HEK293 (cell line): ENCODE measurements around the gene NUMB.
"Not testable (repeated sequence)": the region's sequence is repeated elsewhere in the genome, so short reads cannot be mapped to it uniquely, and the experiment has no call there.

Source experiments
- CTCF ChIA-PET: fragments of 350-600 bp; formaldehyde crosslinking; extraction: SDS; loops from one replicate; lab custom pipeline; 2021; ENCODE audit warnings: antibody characterized with exemption; lab: Yijun Ruan, JAX
- POLR2A ChIA-PET: fragments of 300-600 bp; formaldehyde crosslinking; extraction: SDS; loops from one replicate; lab custom pipeline; 2020; ENCODE audit warnings: antibody characterized with exemption, inconsistent platforms; lab: Yijun Ruan, JAX
- H3K27ac ChIP-seq: fragments of 200-500 bp; sonication (Bioruptor generic); 2 replicates; pipeline ENCODE4 v1.5.1; 2014; ENCODE audit warnings: low read depth, low read length, control low read depth, inconsistent platforms; ENCODE audit errors: extremely low read depth
- H3K36me3 ChIP-seq, 2 experiments: fragments of 200-500 bp in 1 of 2; sonication (Bioruptor generic) in 1 of 2; 1 replicate in 1 of 2; 2 replicates in 1 of 2; pipeline ENCODE4 v1.5.1; 2014 to 2017; ENCODE audit warnings: inconsistent platforms in 2 of 2, low read length in 2 of 2; ENCODE audit not compliant: control insufficient read depth in 2 of 2, insufficient read depth in 1 of 2
- H3K4me1 ChIP-seq: fragments of 200-500 bp; sonication (Bioruptor generic); 2 replicates; pipeline ENCODE4 v1.5.1; 2014; ENCODE audit warnings: mild to moderate bottlenecking, low read length, inconsistent platforms; ENCODE audit not compliant: control insufficient read depth, insufficient read depth
- H3K4me3 ChIP-seq: 2 replicates; pipeline ENCODE4 v1.5.1; 2011; ENCODE audit warnings: low read depth, mild to moderate bottlenecking, control low read depth, low read length, moderate library complexity
- H3K9me3 ChIP-seq: fragments of 200-500 bp; sonication (Bioruptor generic); 2 replicates; pipeline ENCODE4 v1.5.1; 2014; ENCODE audit warnings: low read depth, low read length, inconsistent platforms; ENCODE audit not compliant: control insufficient read depth, insufficient read depth
- KLF9 ChIP-seq: fragments of 450-650 bp; formaldehyde crosslinking; IDR thresholded peaks from 2 replicates; pipeline ENCODE4 v1.5.1; 2016; ENCODE audit warnings: missing biosample characterization, missing genetic modification characterization, low read depth
- PRDM10 ChIP-seq: fragments of 450-650 bp; formaldehyde crosslinking; IDR thresholded peaks from 2 replicates; pipeline ENCODE4 v1.5.1; 2016; ENCODE audit warnings: missing biosample characterization, missing genetic modification characterization
- REPIN1 ChIP-seq: fragments of 450-650 bp; formaldehyde crosslinking; IDR thresholded peaks from 2 replicates; pipeline ENCODE4 v1.5.1; 2017; ENCODE audit warnings: missing biosample characterization, missing genetic modification characterization, low read depth
- YY2 ChIP-seq: fragments of 450-650 bp; formaldehyde crosslinking; IDR thresholded peaks from 2 replicates; pipeline ENCODE4 v1.5.1; 2016; ENCODE audit warnings: missing biosample characterization, missing genetic modification characterization
- ZFP41 ChIP-seq: fragments of 450-650 bp; formaldehyde crosslinking; IDR thresholded peaks from 2 replicates; pipeline ENCODE4 v1.5.1; 2016; ENCODE audit warnings: missing biosample characterization, missing genetic modification characterization, borderline replicate concordance
- ZNF2 ChIP-seq: fragments of 450-650 bp; formaldehyde crosslinking; IDR thresholded peaks from 2 replicates; pipeline ENCODE4 v1.5.1; 2016; ENCODE audit warnings: missing biosample characterization, missing genetic modification characterization
- ZNF23 ChIP-seq: fragments of 450-650 bp; formaldehyde crosslinking; IDR thresholded peaks from 2 replicates; pipeline ENCODE4 v1.5.1; 2016; ENCODE audit warnings: missing biosample characterization, missing genetic modification characterization, borderline replicate concordance
- ZNF48 ChIP-seq: fragments of 450-650 bp; formaldehyde crosslinking; IDR thresholded peaks from 2 replicates; pipeline ENCODE4 v1.5.1; 2016; ENCODE audit warnings: missing biosample characterization, missing genetic modification characterization
- ZNF514 ChIP-seq: fragments of 450-650 bp; formaldehyde crosslinking; IDR thresholded peaks from 2 replicates; pipeline ENCODE4 v1.5.1; 2016; ENCODE audit warnings: missing biosample characterization, missing genetic modification characterization
- ZNF621 ChIP-seq: fragments of 450-650 bp; formaldehyde crosslinking; IDR thresholded peaks from 2 replicates; pipeline ENCODE4 v1.5.1; 2017; ENCODE audit warnings: missing biosample characterization, missing genetic modification characterization
- ZNF677 ChIP-seq: fragments of 450-650 bp; IDR thresholded peaks from 2 replicates; pipeline ENCODE4 v1.5.0; 2018; ENCODE audit warnings: missing biosample characterization, mild to moderate bottlenecking, missing genetic modification characterization, moderate library complexity
- ZNF837 ChIP-seq: fragments of 450-650 bp; formaldehyde crosslinking; IDR thresholded peaks from 2 replicates; pipeline ENCODE4 v1.5.1; 2016; ENCODE audit warnings: missing biosample characterization, missing genetic modification characterization
- ZSCAN5A ChIP-seq: fragments of 450-650 bp; formaldehyde crosslinking; IDR thresholded peaks from 2 replicates; pipeline ENCODE4 v1.5.1; 2016; ENCODE audit warnings: missing biosample characterization, missing genetic modification characterization
- TF ChIP-seq, protein P1 (sequence below): fragments of 450-650 bp; formaldehyde crosslinking; IDR thresholded peaks from 2 replicates; pipeline ENCODE4 v1.5.1; 2016; ENCODE audit warnings: missing biosample characterization, missing genetic modification characterization
- TF ChIP-seq, protein P2 (sequence below): fragments of 450-650 bp; formaldehyde crosslinking; IDR thresholded peaks from 2 replicates; pipeline ENCODE4 v1.5.1; 2017; ENCODE audit warnings: missing biosample characterization, mild to moderate bottlenecking, missing genetic modification characterization, moderate library complexity
- TF ChIP-seq, protein P3 (sequence below): fragments of 450-650 bp; formaldehyde crosslinking; IDR thresholded peaks from 2 replicates; pipeline ENCODE4 v1.5.1; 2016; ENCODE audit warnings: missing biosample characterization, missing genetic modification characterization

Gene NUMB

GRCh38 chr14:73392329-73393257, 65.8 kb downstream of the NUMB start (continued):
- TF ChIP-seq PRDM10 (tag by site-specific recombination) (no peak), ZNF48 (tag by site-specific recombination) (no peak), ZNF837 (tag by site-specific recombination) (no peak), YY2 (tag by site-specific recombination) (no peak), KLF9 (no peak), ZFP41 (no peak), ZNF23 (tag by site-specific recombination) (no peak), ZSCAN5A (tag by site-specific recombination) (no peak), ZNF677 (tag by site-specific recombination) (no peak)
- TF ChIP-seq, protein P1, sequence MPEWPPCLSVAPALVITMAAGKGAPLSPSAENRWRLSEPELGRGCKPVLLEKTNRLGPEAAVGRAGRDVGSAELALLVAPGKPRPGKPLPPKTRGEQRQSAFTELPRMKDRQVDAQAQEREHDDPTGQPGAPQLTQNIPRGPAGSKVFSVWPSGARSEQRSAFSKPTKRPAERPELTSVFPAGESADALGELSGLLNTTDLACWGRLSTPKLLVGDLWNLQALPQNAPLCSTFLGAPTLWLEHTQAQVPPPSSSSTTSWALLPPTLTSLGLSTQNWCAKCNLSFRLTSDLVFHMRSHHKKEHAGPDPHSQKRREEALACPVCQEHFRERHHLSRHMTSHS (tag by site-specific recombination), result no peak
- TF ChIP-seq, protein P2, sequence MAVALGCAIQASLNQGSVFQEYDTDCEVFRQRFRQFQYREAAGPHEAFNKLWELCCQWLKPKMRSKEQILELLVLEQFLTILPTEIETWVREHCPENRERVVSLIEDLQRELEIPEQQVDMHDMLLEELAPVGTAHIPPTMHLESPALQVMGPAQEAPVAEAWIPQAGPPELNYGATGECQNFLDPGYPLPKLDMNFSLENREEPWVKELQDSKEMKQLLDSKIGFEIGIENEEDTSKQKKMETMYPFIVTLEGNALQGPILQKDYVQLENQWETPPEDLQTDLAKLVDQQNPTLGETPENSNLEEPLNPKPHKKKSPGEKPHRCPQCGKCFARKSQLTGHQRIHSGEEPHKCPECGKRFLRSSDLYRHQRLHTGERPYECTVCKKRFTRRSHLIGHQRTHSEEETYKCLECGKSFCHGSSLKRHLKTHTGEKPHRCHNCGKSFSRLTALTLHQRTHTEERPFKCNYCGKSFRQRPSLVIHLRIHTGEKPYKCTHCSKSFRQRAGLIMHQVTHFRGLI (tag by site-specific recombination), result no peak

GRCh38 chr14:73387860-73388259, 70.5 kb downstream of the NUMB start:
- H3K27ac ChIP-seq, H3K36me3 ChIP-seq, POLR2A ChIA-PET, H3K4me3 ChIP-seq, H3K9me3 ChIP-seq, CTCF ChIA-PET: not testable (repeated sequence)
- peaks cover 12% of the 10 kb centered on the region; the same call in 1 of the 2 replicates for H3K4me1 ChIP-seq

DNA sequence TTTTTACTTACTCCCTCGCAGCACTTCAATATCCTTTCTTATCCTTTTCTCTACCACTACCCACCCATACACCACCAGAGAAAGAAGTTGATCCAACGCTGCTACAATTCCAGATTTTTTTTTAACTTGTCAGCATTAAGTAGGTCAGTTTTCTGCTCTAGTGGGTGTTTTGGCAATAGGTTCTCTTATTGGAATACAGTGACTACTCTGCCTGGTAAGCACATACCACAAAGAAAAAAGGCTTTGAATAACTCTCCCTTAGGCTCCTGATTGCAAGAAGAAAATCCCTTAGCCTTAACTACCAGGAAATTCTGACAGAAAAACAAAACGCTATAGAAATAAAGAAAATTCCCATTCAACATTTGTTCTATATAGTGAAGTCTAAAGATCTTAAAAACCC, 72.0 kb downstream of the NUMB start:
- H3K27ac ChIP-seq, result no peak overlapping the region
- no peaks in the 10 kb centered on the region; a peak in 2 of 3 replicates for H3K36me3 ChIP-seq
- no peak overlapping the region for H3K4me3 ChIP-seq
- ChIA-PET CTCF (no interaction called here), POLR2A (no interaction called here)
- no peaks in the 10 kb centered on the region for H3K4me1 ChIP-seq
- H3K9me3 ChIP-seq, result no peaks in the 10 kb centered on the region; the same call in 1 of the 2 replicates
- no peak for TF ChIP-seq REPIN1 (tag by site-specific recombination)
- TF ChIP-seq ZNF514 (tag by site-specific recombination), result no peak
- TF ChIP-seq ZNF2 (tag by site-specific recombination), result no peak
- TF ChIP-seq, protein P3, sequence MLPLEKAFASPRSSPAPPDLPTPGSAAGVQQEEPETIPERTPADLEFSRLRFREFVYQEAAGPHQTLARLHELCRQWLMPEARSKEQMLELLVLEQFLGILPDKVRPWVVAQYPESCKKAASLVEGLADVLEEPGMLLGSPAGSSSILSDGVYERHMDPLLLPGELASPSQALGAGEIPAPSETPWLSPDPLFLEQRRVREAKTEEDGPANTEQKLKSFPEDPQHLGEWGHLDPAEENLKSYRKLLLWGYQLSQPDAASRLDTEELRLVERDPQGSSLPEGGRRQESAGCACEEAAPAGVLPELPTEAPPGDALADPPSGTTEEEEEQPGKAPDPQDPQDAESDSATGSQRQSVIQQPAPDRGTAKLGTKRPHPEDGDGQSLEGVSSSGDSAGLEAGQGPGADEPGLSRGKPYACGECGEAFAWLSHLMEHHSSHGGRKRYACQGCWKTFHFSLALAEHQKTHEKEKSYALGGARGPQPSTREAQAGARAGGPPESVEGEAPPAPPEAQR (tag by site-specific recombination), result no peak
- TF ChIP-seq ZNF621 (tag by site-specific recombination), result no peak
- no peak for TF ChIP-seq KLF9
